CD4-positive, CD25-positive, alpha-beta regulatory T cell (primary cell): ENCODE measurements around the gene WWOX. TPM values are rescaled to one million over a fixed set of nuclear protein-coding genes. Genes with fewer than 3 reads are reported as not detected.

Experiments used
- ATAC-seq, 2 donors: fragments of 150-1000 bp; cut with Tn5 transposase; one replicate each; pipeline ENCODE4 v1.10.0; 2021; ENCODE audit warnings: low read depth in 2 of 2, moderate number of reproducible peaks in 2 of 2, moderate library complexity in 1 of 2
- DNase-seq, 3 donors: peaks; one replicate each; pipeline versions ENCODE4 v3.0.0 to v3.0.0-alpha.2; 2012 to 2022; ENCODE audit warnings: mixed read lengths in 1 of 3
- H3K27ac ChIP-seq: one replicate; pipeline ENCODE4 v1.7.0; 2013; ENCODE audit warnings: mild to moderate bottlenecking, low read length; ENCODE audit not compliant: insufficient read depth, poor library complexity, severe bottlenecking
- H3K27me3 ChIP-seq: one replicate; pipeline ENCODE4 v1.7.0; 2013; ENCODE audit warnings: low read length; ENCODE audit not compliant: control insufficient read depth, insufficient read depth
- H3K36me3 ChIP-seq: one replicate; pipeline ENCODE4 v1.7.0; 2013; ENCODE audit warnings: mild to moderate bottlenecking, low read length, moderate library complexity; ENCODE audit not compliant: control insufficient read depth, insufficient read depth
- H3K4me1 ChIP-seq: 2 replicates; pipeline ENCODE4 v1.7.0; 2013; ENCODE audit warnings: mild to moderate bottlenecking, low read length; ENCODE audit not compliant: insufficient read depth, control insufficient read depth, poor library complexity, severe bottlenecking
- H3K4me3 ChIP-seq: one replicate; pipeline ENCODE4 v1.7.0; 2013; ENCODE audit warnings: low read depth, mild to moderate bottlenecking, low read length, moderate library complexity
- H3K9me3 ChIP-seq, 2 experiments: 1 replicate in 1 of 2; 2 replicates in 1 of 2; pipeline ENCODE4 v1.7.0; 2013; ENCODE audit warnings: low read length in 2 of 2, mild to moderate bottlenecking in 1 of 2, moderate library complexity in 1 of 2; ENCODE audit not compliant: control insufficient read depth in 2 of 2
- H3K27ac Mint-ChIP-seq, 3 donors: one replicate each; pipeline ENCODE4 v1.8.0; 2020 to 2022; ENCODE audit warnings: mild to moderate bottlenecking in 3 of 3, mixed read lengths in 3 of 3, moderate library complexity in 2 of 3
- H3K27me3 Mint-ChIP-seq: one replicate; pipeline ENCODE4 v1.8.0; 2022; ENCODE audit warnings: mild to moderate bottlenecking, mixed read lengths
- H3K36me3 Mint-ChIP-seq: one replicate; pipeline ENCODE4 v1.8.0; 2020; ENCODE audit warnings: mixed read lengths
- H3K4me1 Mint-ChIP-seq, 4 donors: one replicate each; pipeline ENCODE4 v1.8.0; 2020 to 2022; ENCODE audit warnings: mixed read lengths in 4 of 4, mild to moderate bottlenecking in 1 of 4
- H3K4me3 Mint-ChIP-seq, 4 donors: one replicate each; pipeline ENCODE4 v1.8.0; 2020 to 2022; ENCODE audit warnings: mild to moderate bottlenecking in 4 of 4, mixed read lengths in 4 of 4, moderate library complexity in 3 of 4
- H3K9me3 Mint-ChIP-seq, 7 donors: one replicate each; pipeline ENCODE4 v1.8.0; 2020 to 2022; ENCODE audit warnings: mixed read lengths in 7 of 7, mild to moderate bottlenecking in 3 of 7, moderate library complexity in 2 of 7
- polyA plus RNA-seq, 4 donors: library from polyadenylated mRNA; unstranded; fragments of 300-500 nt; fragmentation: Illumina TruSeq; gene quantifications; one replicate each; pipeline ENCODE4 v1.2.3, GENCODE V29; 2021
- total RNA-seq: library from RNA; stranded (reverse); gene quantifications from one replicate; pipeline ENCODE4 v1.2.3, GENCODE V29; 2022

The WWOX gene
- total and polyA plus RNA-seq, 5 donors from 2014 or later, result 10.3 to 18.6 (median 12.8) TPM

DNA sequence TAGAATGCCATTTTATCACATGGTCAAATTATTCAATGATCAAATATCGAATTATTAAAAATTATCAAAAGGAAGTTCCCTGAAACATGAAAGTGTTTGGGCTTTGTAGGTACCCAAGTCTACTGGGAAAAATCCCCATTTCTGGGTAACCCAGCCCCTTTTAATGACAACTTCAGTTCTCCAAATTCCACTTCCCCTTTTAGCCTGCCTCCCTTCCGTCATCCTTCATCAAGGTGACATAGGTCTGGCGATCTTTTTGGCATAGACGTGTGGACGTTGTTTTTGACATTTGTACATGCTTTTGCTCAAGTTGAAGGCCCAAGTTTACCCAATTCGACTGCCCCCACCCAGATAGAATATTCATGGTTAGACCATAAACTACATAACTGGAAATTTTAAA lies 840.1 kb downstream of the WWOX start:
- H3K27me3 ChIP-seq, result no peaks in the 10 kb centered on the region
- no peak overlapping the region for H3K4me3 Mint-ChIP-seq

DNA sequence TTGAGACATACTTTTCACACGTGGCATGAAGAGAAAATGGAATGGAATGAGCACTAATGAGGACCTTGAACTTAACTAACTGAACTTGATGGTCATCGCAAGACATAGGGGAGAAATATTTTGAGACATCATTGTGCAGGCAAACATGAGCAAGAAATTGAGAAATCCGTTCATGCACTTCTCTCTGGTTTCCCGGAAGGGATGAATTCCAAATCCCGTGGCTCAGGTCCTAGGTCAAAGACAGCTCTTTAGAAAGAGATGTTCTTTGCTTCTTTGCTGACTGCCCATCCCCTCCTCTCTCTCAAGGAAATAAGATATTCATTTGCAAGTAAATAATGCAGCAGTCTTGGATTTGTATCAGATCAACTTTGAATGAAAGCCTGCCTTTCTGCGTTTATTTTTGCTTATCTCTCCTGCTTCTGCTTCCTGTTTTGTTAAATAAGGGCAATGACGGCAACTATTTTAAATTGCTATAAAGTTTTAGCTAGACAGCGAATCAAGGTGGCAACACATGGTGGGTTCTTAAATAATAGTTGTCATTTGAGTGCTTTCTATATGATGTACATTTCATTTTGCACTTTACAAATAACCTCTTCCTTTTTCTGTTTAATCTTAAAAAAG lies 843.3 kb downstream of the WWOX start:
- Histone ChIP-seq H3K27me3 (no peaks in the 10 kb centered on the region), H3K36me3 (no peaks in the 10 kb centered on the region), H3K9me3 (no peaks in the 10 kb centered on the region), H3K27ac (no peak overlapping the region), H3K4me3 (no peak overlapping the region), H3K4me1 (no peaks in the 10 kb centered on the region)
- H3K36me3 Mint-ChIP-seq, result no peaks in the 10 kb centered on the region
- peaks cover 0 to 2% (median 0%) of the 10 kb centered on the region in 7 donors for H3K9me3 Mint-ChIP-seq
- ATAC-seq, result no peak
- no peak overlapping the region for H3K4me3 Mint-ChIP-seq
- H3K27me3 Mint-ChIP-seq, result no peaks in the 10 kb centered on the region
- DNase-seq, result no peak
- H3K27ac Mint-ChIP-seq, result no peak overlapping the region
- peaks cover 0 to 5% (median under 1%) of the 10 kb centered on the region in 4 donors for H3K4me1 Mint-ChIP-seq

More for the DNA sequence above, 840.1 kb downstream of the WWOX start:
- no peak for DNase-seq
- no peaks in the 10 kb centered on the region for H3K36me3 Mint-ChIP-seq
- H3K27ac Mint-ChIP-seq, result no peak overlapping the region
- Histone ChIP-seq H3K9me3 (no peaks in the 10 kb centered on the region), H3K36me3 (no peaks in the 10 kb centered on the region), H3K4me1 (no peaks in the 10 kb centered on the region), H3K27ac (no peak overlapping the region), H3K4me3 (no peak overlapping the region)
- H3K4me1 Mint-ChIP-seq, result peaks cover 0 to 5% (median 2%) of the 10 kb centered on the region in 4 donors
- peaks cover 0 to 2% (median 0%) of the 10 kb centered on the region in 7 donors for H3K9me3 Mint-ChIP-seq
- no peak for ATAC-seq
- no peaks in the 10 kb centered on the region for H3K27me3 Mint-ChIP-seq

DNA sequence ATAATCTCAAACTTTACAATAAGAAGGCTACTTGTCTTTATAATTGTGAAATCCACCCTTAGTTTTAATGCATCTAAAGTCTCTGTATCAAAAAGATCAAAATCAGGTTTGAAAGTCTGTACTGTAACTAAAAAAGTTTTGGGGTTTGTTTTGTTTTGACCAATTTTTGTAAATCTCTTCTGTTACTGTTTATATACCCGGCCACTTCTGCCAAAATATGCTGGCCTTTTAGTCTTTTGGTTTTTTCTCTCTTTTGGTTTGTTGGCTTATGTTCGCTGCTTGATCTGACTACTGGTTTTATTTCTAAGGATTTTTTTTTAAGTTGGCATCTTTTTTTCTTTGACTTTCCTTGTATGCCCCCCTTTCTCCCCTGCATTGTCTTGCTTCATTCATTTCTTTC lies 845.9 kb downstream of the WWOX start:
- H3K4me1 Mint-ChIP-seq, result peaks cover 0 to 1% (median 0%) of the 10 kb centered on the region in 4 donors
- Histone ChIP-seq H3K27me3 (no peaks in the 10 kb centered on the region), H3K36me3 (no peaks in the 10 kb centered on the region)

DNA sequence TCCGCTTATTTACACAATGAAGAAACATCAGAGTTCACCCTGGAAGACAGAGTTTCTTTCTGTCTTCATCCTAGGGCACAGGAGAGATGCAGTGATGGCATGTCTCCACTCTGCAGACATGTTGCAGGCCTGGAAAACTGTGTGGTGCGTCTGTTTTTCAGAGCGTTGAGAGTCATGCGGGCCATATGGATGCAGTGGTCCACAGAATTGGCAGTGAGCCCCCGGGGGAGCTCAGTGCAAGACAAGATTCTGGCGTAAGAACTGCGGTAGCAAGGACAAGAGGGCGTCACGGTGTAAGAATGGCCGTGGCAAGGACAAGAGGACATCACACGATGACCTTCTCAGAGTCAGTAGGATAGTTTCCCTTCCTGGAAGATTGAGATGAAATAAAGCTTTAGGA lies 847.1 kb downstream of the WWOX start:
- no peak overlapping the region for H3K4me3 Mint-ChIP-seq
- H3K9me3 Mint-ChIP-seq, result peaks cover 0 to 2% (median 0%) of the 10 kb centered on the region in 7 donors
- ATAC-seq, result no peak
- H3K36me3 Mint-ChIP-seq, result no peaks in the 10 kb centered on the region
- no peaks in the 10 kb centered on the region for H3K9me3 ChIP-seq
- no peak overlapping the region for H3K27ac Mint-ChIP-seq
- H3K27me3 Mint-ChIP-seq, result no peaks in the 10 kb centered on the region
- no peaks in the 10 kb centered on the region for H3K27me3 ChIP-seq
- H3K4me3 ChIP-seq, result no peak overlapping the region
- H3K4me1 ChIP-seq, result no peaks in the 10 kb centered on the region
- DNase-seq, result no peak
- no peaks in the 10 kb centered on the region for H3K36me3 ChIP-seq
- peaks cover 0 to 1% (median 0%) of the 10 kb centered on the region in 4 donors for H3K4me1 Mint-ChIP-seq
- H3K27ac ChIP-seq, result no peak overlapping the region

More for the DNA sequence above, 845.9 kb downstream of the WWOX start:
- Mint-ChIP-seq H3K36me3 (no peaks in the 10 kb centered on the region), H3K27ac (no peak overlapping the region), H3K4me3 (no peak overlapping the region), H3K9me3 (peaks cover 0 to 2% (median 0%) of the 10 kb centered on the region in 7 donors), H3K27me3 (no peaks in the 10 kb centered on the region)
- H3K4me1 ChIP-seq, result no peaks in the 10 kb centered on the region
- no peak for ATAC-seq
- no peak for DNase-seq
- no peak overlapping the region for H3K27ac ChIP-seq
- H3K9me3 ChIP-seq, result no peaks in the 10 kb centered on the region
- H3K4me3 ChIP-seq, result no peak overlapping the region

DNA sequence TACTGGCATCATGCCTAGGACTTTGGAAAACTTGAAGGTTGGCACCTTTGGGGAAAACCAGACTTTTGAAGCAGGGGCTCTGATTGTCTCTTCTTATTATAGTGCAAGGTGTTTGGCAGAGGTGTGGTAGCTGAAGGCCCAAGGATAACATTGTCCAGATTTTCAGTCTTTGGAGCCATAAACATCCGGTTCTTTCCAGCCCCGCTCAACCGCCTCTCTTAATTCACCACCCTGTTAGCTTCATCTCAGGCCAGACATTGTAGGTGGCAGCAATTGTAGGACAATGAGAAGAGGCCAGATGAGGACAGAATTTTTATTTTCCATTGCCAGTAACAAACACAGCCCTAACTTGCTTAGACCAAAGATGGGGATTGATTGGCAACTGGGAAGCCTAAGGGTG lies 851.3 kb downstream of the WWOX start:
- DNase-seq, result no peak
- Mint-ChIP-seq H3K36me3 (peaks cover 3% of the 10 kb centered on the region), H3K27ac (no peak overlapping the region), H3K4me1 (peaks cover 0 to 3% (median 2%) of the 10 kb centered on the region in 4 donors), H3K4me3 (no peak overlapping the region), H3K9me3 (peaks cover 0 to 1% (median 0%) of the 10 kb centered on the region in 7 donors), H3K27me3 (no peaks in the 10 kb centered on the region)
- Histone ChIP-seq H3K4me1 (no peaks in the 10 kb centered on the region), H3K27me3 (no peaks in the 10 kb centered on the region), H3K9me3 (no peaks in the 10 kb centered on the region), H3K27ac (no peak overlapping the region), H3K4me3 (no peak overlapping the region), H3K36me3 (no peaks in the 10 kb centered on the region)
- no peak for ATAC-seq

DNA sequence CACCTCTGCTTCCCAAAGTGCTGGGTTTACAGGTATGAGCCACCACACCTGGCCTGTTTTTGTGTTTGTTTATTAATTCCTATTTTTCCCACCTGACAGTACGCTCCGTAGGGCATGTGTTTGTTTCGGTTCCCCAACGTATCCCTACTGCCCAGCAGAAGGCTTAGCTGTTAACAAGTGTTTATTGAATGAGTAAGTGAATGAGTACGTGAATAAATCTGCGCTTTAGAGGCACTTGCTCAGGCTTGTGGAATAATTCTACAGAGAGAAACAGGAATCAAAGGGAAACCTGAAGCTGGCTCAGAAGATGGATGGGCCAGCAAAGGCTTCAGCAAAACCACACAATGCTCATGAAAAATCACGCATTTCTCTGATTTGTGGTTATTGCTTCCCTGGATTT lies 853.2 kb downstream of the WWOX start:
- Mint-ChIP-seq H3K36me3 (peaks cover 3% of the 10 kb centered on the region), H3K4me3 (no peak overlapping the region), H3K27me3 (no peaks in the 10 kb centered on the region), H3K27ac (no peak overlapping the region), H3K9me3 (peaks cover 0 to 1% (median 0%) of the 10 kb centered on the region in 7 donors), H3K4me1 (peaks cover 5 to 9% (median 6%) of the 10 kb centered on the region in 4 donors)
- ATAC-seq (no peak), DNase-seq (no peak)
- Histone ChIP-seq H3K4me1 (no peaks in the 10 kb centered on the region), H3K27ac (no peak overlapping the region), H3K9me3 (no peaks in the 10 kb centered on the region), H3K27me3 (no peaks in the 10 kb centered on the region), H3K36me3 (no peaks in the 10 kb centered on the region), H3K4me3 (no peak overlapping the region)

DNA sequence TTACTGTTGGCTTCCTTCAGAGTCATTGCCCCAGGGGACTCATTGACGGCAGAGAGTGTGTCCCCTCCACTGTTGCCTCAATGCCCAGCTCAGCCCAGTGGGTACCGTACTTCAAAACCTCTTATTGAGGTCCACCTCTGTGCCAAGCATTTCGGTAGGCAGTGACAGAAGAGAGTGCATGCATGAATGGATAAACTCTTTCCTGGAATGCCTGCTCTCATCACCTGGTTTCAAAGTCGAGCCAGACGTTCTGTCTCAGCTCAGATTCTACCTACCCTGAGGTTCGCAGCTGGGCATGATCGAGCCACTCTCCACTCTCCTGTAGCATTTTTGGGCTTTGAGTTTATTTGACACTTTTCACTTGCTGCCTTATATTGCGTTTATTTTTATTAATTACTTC lies 854.1 kb downstream of the WWOX start:
- Mint-ChIP-seq H3K36me3 (peaks cover 3% of the 10 kb centered on the region), H3K9me3 (peaks cover 0 to 1% (median 0%) of the 10 kb centered on the region in 7 donors), H3K4me3 (no peak overlapping the region), H3K27ac (no peak overlapping the region), H3K4me1 (peaks cover 5 to 14% (median 9%) of the 10 kb centered on the region in 4 donors), H3K27me3 (no peaks in the 10 kb centered on the region)
- Histone ChIP-seq H3K27me3 (no peaks in the 10 kb centered on the region), H3K27ac (no peak overlapping the region), H3K36me3 (no peaks in the 10 kb centered on the region), H3K9me3 (no peaks in the 10 kb centered on the region), H3K4me1 (no peaks in the 10 kb centered on the region), H3K4me3 (no peak overlapping the region)
- ATAC-seq (no peak), DNase-seq (no peak)

DNA sequence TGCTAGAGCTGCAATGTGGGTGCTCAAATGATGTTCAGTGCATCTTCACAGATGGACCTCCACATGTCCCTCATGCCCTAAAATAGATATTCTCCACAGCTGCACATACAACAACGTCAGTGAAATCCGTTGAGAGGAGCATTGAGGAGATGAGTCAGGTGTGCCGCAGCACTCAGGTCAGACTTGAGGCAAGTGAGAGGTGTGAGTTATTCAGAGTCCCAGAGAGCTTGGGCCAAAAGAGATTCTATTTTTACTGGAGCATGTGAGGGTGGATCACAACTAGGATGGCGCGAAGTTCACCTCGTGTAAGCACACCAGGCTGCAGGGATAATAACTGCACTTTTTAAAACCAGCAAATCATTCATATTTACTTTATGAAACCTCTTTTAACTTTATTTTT lies 855.8 kb downstream of the WWOX start:
- no peak for ATAC-seq
- H3K36me3 Mint-ChIP-seq, result peaks cover 3% of the 10 kb centered on the region

More for the DNA sequence above, 855.8 kb downstream of the WWOX start:
- DNase-seq, result no peak
- H3K4me1 Mint-ChIP-seq, result peaks cover 5 to 14% (median 9%) of the 10 kb centered on the region in 4 donors
- peak overlapping the region in 1 of 3 donors; percentile 31 for H3K27ac Mint-ChIP-seq
- H3K27me3 ChIP-seq, result no peaks in the 10 kb centered on the region
- no peak overlapping the region for H3K27ac ChIP-seq
- no peaks in the 10 kb centered on the region for H3K4me1 ChIP-seq
- H3K9me3 ChIP-seq, result no peaks in the 10 kb centered on the region
- H3K4me3 Mint-ChIP-seq, result no peak overlapping the region
- H3K9me3 Mint-ChIP-seq, result peaks cover 0 to 5% (median 0%) of the 10 kb centered on the region in 7 donors
- H3K27me3 Mint-ChIP-seq, result no peaks in the 10 kb centered on the region
- H3K4me3 ChIP-seq, result no peak overlapping the region
- H3K36me3 ChIP-seq, result no peaks in the 10 kb centered on the region
